Fibroblast of the conjunctiva (primary cell): ENCODE data around the gene KCNAB1.

Experiments
- DNase-seq: peaks from one replicate; pipeline ENCODE4 v3.0.0-alpha.2; 2010; ENCODE audit warnings: low read depth

Gene KCNAB1

GRCh38 chr3:156376199-156376598 is 255.8 kb downstream of the KCNAB1 start:
- no peak for DNase-seq

DNA sequence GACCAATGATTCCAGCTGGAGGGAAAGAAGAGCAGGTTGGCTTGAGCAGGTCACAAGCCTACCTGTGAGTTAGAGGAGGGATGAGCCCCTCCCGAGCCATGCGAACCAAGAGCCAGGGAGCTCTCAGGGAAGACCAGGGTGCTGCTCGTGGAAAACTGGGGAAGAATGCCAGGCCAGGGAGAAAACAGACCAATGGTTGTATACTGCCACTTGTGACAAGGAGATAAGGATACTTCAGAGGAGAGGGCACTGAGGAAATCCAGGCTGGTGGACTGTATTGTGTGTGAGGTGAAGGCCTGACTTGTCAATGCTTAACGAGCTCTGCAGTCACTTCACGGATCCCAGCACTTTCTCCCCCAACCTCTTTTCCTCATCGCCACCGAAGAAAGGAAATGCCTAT is 256.9 kb downstream of the KCNAB1 start:
- no peak for DNase-seq

GRCh38 chr3:156377718-156378117 is 257.3 kb downstream of the KCNAB1 start:
- no peak for DNase-seq

DNA sequence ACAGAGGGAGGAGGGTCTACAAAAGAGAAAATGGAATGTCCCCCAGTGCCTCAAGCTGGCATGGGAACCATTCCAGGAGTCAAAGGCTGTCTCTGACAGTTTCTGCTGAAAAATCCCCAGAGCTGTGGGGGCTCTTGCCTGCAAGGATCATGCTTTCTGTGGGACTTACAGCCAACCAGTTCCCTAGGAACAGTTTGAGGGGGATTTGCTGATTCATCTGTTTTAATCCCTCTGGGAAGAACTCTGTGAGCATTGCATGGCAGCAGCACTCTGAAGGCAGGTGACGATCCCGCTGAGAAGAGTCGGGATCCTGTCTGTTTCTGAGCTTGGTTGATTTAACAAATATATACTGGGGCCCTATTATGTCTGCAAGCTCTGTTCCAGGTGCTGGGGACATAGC is 258.5 kb downstream of the KCNAB1 start:
- no peak for DNase-seq

DNA sequence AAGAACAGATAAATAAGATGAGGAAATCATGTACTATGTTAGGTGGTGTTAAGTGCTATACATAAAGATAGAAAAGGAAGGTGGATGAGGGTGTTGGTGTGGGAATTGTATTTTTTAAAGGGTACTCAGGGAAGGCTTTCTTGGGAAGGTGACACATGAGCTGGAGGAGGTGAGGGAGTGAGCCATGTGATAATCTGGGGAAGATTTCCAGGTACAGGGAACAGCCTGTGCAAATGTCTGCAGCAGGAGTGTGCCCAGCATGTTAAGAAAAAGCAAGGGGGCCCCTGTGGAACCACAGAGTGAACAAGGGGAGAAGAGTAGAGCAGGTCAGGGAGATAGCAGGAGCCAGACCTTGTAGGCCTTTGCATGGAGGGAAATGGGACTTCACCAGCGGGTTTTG is 258.9 kb downstream of the KCNAB1 start:
- DNase-seq = no peak

DNA sequence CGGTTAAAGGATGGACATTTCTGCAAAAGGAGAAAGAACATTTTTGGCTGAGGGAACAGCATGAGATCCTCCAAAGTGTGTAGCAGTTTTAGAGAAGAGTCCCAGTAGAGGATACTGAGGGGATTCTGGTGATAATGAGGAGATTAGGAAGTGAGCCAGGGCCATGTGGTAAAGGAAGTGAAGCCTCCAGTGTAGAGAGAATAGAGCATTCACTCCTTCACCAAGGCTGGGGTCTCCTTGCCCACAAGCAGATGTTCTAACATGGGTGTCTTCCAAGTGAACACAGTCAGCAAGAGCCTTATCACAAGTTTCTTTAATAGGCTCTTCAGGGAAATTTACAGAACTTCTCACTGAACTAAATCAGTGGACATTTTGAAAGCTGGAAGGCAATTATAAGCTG is 260.9 kb downstream of the KCNAB1 start:
- DNase-seq = no peak

- DNase-seq = no peak
Observed at GRCh38 chr3:156382458-156383346, 262.3 kb downstream of the KCNAB1 start.

GRCh38 chr3:156383441-156384025 is 263.2 kb downstream of the KCNAB1 start:
- no peak for DNase-seq

DNA sequence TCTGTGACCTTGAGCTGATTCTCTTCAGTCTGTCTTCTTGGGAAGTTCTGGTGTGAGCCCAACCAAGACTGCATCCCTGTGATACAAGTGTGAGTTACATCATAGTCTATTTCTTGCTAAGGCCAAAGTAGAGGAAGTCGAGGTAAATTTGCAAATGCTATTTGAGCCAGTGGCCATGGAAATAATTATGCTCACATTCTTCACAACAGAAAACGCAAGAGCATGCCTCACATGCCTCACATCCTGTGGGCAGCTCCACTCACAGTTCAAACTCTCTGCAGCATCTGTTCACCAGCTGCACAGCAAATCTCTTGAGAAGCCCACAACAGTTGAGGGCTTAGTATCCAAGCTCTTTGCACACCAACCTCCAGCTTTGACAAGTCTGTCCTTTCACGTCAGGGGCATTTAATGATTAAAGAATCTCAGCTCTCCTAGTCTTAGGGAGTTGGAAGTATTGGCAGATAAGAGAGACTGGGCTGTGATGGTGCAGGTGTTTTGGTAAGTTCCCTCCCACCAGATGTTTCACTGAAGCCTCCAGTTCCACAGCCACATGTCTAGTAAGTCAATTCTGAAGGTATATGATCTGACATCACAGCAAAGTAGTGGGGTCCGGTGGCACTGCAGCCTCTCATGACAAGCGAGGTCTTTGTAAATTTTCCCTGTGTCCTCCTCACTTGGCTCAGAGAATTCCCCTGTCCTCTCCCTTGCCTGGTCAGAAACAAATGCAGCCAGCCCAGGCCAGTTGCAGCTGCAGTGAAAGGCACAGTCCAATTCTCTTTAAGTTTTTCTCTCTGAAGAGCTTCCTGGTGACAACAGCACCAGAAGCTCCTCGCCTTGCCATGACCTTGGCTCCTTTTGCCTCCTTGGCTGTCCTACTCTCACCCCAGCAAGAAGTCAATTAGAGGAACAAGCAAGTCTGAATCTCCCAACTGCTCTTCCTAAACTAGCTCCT is 268.4 kb downstream of the KCNAB1 start:
- peak; percentile 75 for DNase-seq

DNA sequence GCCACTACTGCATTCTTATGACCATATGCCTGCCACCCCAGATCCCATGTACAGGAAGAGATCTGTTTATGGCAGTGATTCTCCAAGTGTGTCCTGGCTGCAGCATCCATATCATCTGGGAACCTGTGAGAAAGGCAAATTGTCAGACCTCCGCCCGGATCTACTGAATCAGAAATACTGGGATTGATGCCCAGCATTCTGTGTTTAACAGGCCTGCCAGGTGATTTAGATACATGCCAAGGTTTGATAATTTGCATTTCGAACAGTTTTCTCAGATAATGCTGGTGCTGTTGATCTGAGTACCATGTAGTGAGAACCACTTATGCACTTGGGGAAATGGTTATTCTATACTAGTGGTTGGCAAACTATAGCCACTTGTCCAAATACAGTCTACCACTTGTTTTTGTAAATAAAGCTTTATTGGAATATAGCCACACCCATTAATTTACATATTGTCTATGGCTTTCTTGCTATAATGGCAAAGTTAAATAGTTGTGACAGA is 269.1 kb downstream of the KCNAB1 start:
- no peak for DNase-seq

DNA sequence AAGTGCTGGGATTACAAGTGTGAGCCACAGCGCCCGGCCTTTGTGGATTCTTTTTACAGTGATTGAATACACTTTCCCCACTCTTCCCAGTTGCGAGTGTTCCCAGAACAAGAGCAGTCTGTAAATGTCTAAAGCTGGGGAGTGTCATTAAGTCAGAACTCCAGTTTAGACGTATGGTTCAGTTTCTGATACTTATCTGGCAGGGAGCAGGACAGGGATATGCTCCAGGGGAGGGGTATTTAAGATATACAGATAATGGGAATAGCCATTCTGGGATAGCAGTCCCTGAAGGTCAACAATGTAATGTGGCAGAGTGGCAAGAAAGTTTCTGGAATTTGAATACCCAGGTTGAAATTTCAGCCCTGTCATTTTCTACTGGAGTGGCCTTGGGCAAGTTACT is 270.5 kb downstream of the KCNAB1 start:
- no peak for DNase-seq

GRCh38 chr3:156395961-156396710 is 275.8 kb downstream of the KCNAB1 start:
- DNase-seq = no peak

DNA sequence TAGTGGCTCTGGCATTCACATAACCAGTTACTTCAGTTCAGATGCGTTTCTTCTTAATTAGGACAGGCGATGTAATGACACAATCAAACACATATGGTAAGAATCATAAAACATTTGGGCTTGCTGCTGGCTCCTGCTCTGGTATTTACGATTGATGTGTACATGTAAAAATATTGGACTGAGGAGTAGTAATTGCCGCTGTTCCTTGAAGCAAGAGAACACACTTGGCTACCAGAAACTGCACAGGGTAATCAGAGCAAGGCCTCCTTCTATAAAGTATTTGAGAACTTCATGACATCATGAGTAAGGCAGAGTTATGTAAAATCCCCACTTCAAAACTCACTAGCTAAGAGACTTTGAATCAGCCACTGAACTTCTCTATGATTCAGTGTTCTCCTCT is 276.5 kb downstream of the KCNAB1 start:
- no peak for DNase-seq

- no peak for DNase-seq
Observed at GRCh38 chr3:156397534-156397933, 277.2 kb downstream of the KCNAB1 start.

DNA sequence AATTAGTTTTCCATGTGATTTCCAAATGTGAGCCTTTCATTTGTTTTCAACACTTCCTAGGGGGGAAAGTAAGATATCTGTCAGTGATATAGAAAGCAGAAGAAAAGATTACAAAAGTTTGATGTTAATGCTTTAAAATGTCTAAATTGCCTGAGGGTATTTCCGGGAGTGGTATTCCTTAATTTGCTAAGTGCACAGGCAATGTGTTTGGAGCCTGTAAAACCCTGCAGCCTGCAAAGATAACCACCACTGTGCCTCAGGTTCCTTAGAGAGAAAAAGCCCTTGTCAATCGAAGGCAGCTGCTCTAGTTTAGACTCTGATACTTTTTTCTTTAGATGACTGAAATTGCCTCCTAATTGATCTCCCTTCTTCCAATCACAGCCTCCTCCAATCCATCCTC is 279.7 kb downstream of the KCNAB1 start:
- DNase-seq = no peak

GRCh38 chr3:156400735-156401134 is 280.4 kb downstream of the KCNAB1 start:
- DNase-seq = no peak

DNA sequence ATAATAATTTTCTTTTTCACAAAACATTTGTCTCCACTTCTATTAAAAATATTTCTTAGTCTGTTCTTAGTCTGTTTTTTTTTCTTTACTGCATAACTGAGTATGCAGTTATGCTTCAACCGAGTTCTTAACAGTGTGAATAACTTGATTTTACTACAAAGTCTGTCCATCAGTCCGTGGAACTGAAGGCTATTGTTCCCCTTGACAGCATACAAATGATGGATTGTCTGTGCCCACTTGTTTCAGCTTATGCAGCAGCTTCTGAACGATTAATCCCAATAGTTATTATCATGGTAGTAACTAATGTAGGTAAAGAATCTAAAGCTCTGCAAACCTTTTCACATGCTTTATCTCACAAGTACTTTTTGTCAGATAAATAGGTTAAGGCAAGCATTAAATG is 283.8 kb downstream of the KCNAB1 start:
- DNase-seq = no peak

DNA sequence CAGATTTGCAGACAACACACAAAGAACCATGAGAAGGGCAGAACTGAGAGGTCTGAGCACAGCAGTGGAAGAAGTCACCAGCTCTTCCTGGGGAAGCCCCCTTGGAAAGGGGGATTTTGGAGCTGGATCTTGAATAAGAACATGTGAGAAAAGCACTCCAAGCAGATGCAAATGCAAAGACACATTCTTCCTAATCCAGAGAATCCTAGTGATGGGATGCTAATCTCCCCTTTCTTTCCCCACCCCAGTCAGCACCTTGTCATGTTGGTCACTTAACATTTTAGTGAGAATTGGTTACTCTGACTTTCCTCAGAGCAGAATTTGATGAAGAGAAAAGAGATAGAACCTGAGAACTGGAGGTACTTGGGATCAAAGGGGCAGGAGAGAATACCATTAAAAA is 286.0 kb downstream of the KCNAB1 start:
- DNase-seq = no peak

- no peak for DNase-seq
Observed at GRCh38 chr3:156407617-156408225, 287.3 kb downstream of the KCNAB1 start.

DNA sequence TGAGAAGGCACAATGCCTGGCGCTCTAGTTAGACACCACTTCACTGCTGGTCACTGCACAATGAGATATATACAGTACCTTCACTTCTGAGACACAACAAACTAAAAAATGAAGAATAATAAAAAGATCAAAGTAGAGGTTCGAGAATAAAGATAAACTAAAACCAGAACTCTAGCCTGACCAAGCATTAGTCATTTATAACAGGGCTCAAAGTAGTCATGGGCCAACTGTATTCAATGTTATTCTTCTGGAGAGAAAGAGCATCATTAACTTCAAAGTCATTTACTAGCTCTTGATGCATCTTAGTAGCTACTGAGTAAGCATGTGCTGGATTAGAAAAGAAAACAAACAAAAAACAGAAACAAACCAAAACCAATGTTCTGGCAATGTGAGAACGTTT is 289.3 kb downstream of the KCNAB1 start:
- DNase-seq = no peak

DNA sequence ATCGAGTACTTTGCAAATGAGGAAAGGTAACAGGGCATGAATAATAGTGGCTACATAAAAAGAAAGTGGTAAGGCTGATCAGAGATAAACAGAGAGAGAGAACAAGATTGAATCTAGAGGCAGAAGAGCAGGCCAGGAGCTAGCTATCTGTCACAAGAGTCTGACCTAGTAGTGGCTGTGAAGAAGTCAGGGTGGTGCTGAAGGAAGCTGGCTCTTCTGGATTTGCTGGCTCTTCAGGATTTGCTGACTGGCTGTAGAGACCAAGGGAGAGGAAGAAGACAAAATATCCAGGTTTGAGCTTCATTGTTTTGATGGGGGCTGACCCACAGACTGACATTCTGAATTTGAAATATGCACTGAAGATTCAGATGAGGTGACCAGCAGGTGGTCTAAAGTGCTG is 292.2 kb downstream of the KCNAB1 start:
- DNase-seq = no peak
